SH-SY5Y (cell line): ENCODE measurements around the gene NR4A3.

ENCODE experiments used
- GATA2 ChIP-seq: IDR thresholded peaks from 2 replicates; pipeline ENCODE4 v1.6.1; 2011; ENCODE audit warnings: mild to moderate bottlenecking, low read depth, low read length
- GATA3 ChIP-seq: IDR thresholded peaks from 2 replicates; pipeline ENCODE4 v1.6.1; 2011; ENCODE audit warnings: low read depth, mild to moderate bottlenecking, low read length, moderate library complexity

DNA sequence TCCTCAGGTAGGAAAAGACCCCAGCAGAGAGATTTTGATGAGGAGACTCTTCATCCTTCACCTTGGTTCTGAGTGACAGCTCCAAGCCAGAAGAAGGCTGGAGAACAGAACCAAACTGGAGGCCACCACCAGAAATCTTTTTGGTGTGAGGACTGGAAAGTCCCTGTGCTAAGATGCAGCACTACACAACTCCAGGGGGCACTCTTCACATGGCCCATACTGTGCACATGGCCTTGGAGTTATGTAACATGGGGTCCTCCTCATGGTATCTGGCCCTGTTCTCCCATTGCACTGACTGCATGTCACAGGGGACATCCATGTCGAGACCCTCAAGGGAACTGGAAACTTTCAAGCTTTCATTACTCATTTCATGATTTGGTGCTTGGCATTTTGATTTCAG is 67.4 kb downstream of the NR4A3 start:
- TF ChIP-seq GATA2 (no peak), GATA3 (no peak)
